HCT116 (cell line): ENCODE data around the gene THRB. TPM values are rescaled to one million over a fixed set of nuclear protein-coding genes. Genes with fewer than 3 reads are reported as not detected.

Experiments
- ATAC-seq: fragments of 200-7000 bp; cut with Tn5 transposase; 2 replicates; pipeline ENCODE4 v1.9.1; 2020; ENCODE audit warnings: mild to moderate bottlenecking, moderate library complexity
- BruUV-seq: library from RNA; stranded (reverse); fragments of 400-500 nt; replicated peaks from 2 replicates; lab custom pipeline; 2021; lab: Mats Ljungman, UMichigan
- CTCF ChIA-PET: fragments of 300-600 bp; sonication (Branson Sonifier 250); formaldehyde crosslinking; loops from one replicate; lab custom pipeline; 2021; ENCODE audit warnings: antibody characterized with exemption; lab: Charles Lee
- POLR2A ChIA-PET: fragments of 300-600, 350-600 bp; sonication (Branson Sonifier 250); formaldehyde crosslinking; loops from one replicate; lab custom pipeline; 2021; ENCODE audit warnings: antibody characterized with exemption; lab: Charles Lee
- RAD21 ChIA-PET, 2 experiments: fragments of 300-600 bp; sonication (Branson Sonifier 250); formaldehyde crosslinking; loops; one replicate each; lab custom pipeline; 2023; ENCODE audit warnings: low total read pairs in 2 of 2; ENCODE audit not compliant: uncharacterized antibody in 2 of 2, unreplicated experiment in 2 of 2, low non-redundant PET in 1 of 2; lab: Charles Lee
- DNase-seq: peaks from one replicate; pipeline ENCODE4 v3.0.0-alpha.2; 2010; ENCODE audit warnings: low read depth, low spot score
- H2AFZ ChIP-seq: fragments of 200-600 bp; shearing (Covaris generic), sonication (generic); 2 replicates; pipeline ENCODE4 v1.6.1; 2017; ENCODE audit warnings: low read depth, mixed run types, mixed read lengths, antibody characterized with exemption, low read length; ENCODE audit not compliant: poor library complexity, severe bottlenecking
- H3K27ac ChIP-seq: 2 replicates; pipeline ENCODE4 v1.5.1; 2012; ENCODE audit warnings: low read depth, low read length
- H3K27me3 ChIP-seq: fragments of 200-600 bp; sonication (generic); 2 replicates; pipeline ENCODE4 v1.6.1; 2016; ENCODE audit warnings: mixed run types, low read length, mixed read lengths; ENCODE audit not compliant: insufficient read depth
- H3K36me3 ChIP-seq, 2 experiments: fragments of 200-500 bp in 1 of 2; fragments of 200-600 bp in 1 of 2; sonication (Bioruptor generic) in 1 of 2; sonication (generic) in 1 of 2; 2 replicates each; pipeline versions ENCODE4 v1.5.1 to v1.6.1; 2014 to 2016; ENCODE audit warnings: low read length in 2 of 2, inconsistent platforms in 1 of 2, mixed read lengths in 1 of 2, mixed run types in 1 of 2; ENCODE audit not compliant: insufficient read depth in 2 of 2, control insufficient read depth in 1 of 2
- H3K4me1 ChIP-seq, 2 experiments: fragments of 200-600 bp in 1 of 2; sonication (generic) in 1 of 2; 2 replicates each; pipeline versions ENCODE4 v1.5.1 to v1.6.1; 2012 to 2017; ENCODE audit warnings: low read length in 2 of 2, inconsistent platforms in 1 of 2, mild to moderate bottlenecking in 1 of 2, mixed read lengths in 1 of 2, mixed run types in 1 of 2, moderate library complexity in 1 of 2; ENCODE audit not compliant: insufficient read depth in 2 of 2, control insufficient read depth in 1 of 2
- H3K4me2 ChIP-seq: fragments of 200-600 bp; sonication (generic); 2 replicates; pipeline ENCODE4 v1.6.1; 2017; ENCODE audit warnings: mixed run types, low read length, mixed read lengths
- H3K4me3 ChIP-seq, 2 experiments: fragments of 200-600 bp in 1 of 2; sonication (generic) in 1 of 2; replicated peaks in 1 of 2; 2 replicates each; pipeline ENCODE4 v1.5.1; 2011 to 2016; ENCODE audit warnings: low read length in 2 of 2, control low read depth in 1 of 2, low read depth in 1 of 2, mild to moderate bottlenecking in 1 of 2, mixed read lengths in 1 of 2, mixed run types in 1 of 2
- H3K79me2 ChIP-seq: fragments of 200-600 bp; sonication (generic); 2 replicates; pipeline ENCODE4 v1.6.1; 2017; ENCODE audit warnings: mild to moderate bottlenecking, mixed run types, low read length, moderate library complexity, mixed read lengths; ENCODE audit not compliant: insufficient read depth
- H3K9ac ChIP-seq: fragments of 200-600 bp; sonication (generic); 2 replicates; pipeline ENCODE4 v1.6.1; 2016; ENCODE audit warnings: low read length, mixed read lengths
- H3K9me2 ChIP-seq: fragments of 200-600 bp; sonication (generic), shearing (Covaris generic); 2 replicates; pipeline ENCODE4 v1.6.1; 2017; ENCODE audit warnings: mixed run types, mild to moderate bottlenecking, moderate library complexity; ENCODE audit not compliant: insufficient read depth
- H3K9me3 ChIP-seq, 2 experiments: fragments of 200-500 bp in 1 of 2; fragments of 200-600 bp in 1 of 2; sonication (Bioruptor generic) in 1 of 2; sonication (generic) in 1 of 2; 2 replicates each; pipeline ENCODE4 v1.6.1; 2014 to 2017; ENCODE audit warnings: low read length in 2 of 2, mixed read lengths in 2 of 2, inconsistent platforms in 1 of 2, low read depth in 1 of 2, mild to moderate bottlenecking in 1 of 2, mixed run types in 1 of 2, moderate library complexity in 1 of 2; ENCODE audit not compliant: control insufficient read depth in 1 of 2, insufficient read depth in 1 of 2
- H4K20me1 ChIP-seq: fragments of 200-600 bp; sonication (generic), shearing (Covaris generic); 2 replicates; pipeline ENCODE4 v1.6.1; 2017; ENCODE audit warnings: mixed run types, mild to moderate bottlenecking, moderate library complexity; ENCODE audit not compliant: insufficient read depth
- ATF3 ChIP-seq: IDR thresholded peaks from 2 replicates; pipeline ENCODE4 v1.6.1; 2012
- CBX3 ChIP-seq: IDR thresholded peaks from 2 replicates; pipeline ENCODE4 v1.6.1; 2012; ENCODE audit warnings: low read depth
- CTCF ChIP-seq, 3 experiments: fragments of 200-600 bp in 1 of 3; sonication (generic) in 1 of 3; IDR thresholded peaks in 2 of 3; conservative IDR thresholded peaks in 1 of 3; 2 replicates each; pipeline ENCODE4 v1.5.1; 2012 to 2017; ENCODE audit warnings: low read depth in 2 of 3, low read length in 2 of 3, antibody characterized with exemption in 1 of 3, borderline replicate concordance in 1 of 3, control low read depth in 1 of 3, mild to moderate bottlenecking in 1 of 3, mixed read lengths in 1 of 3, mixed run types in 1 of 3, moderate library complexity in 1 of 3; ENCODE audit not compliant: insufficient read depth in 1 of 3
- EGR1 ChIP-seq: IDR thresholded peaks from 2 replicates; pipeline ENCODE4 v1.6.1; 2012; ENCODE audit warnings: low read depth
- FOSL1 ChIP-seq: IDR thresholded peaks from 2 replicates; pipeline ENCODE4 v1.6.1; 2012; ENCODE audit warnings: low read depth
- JUND ChIP-seq: IDR thresholded peaks from 2 replicates; pipeline ENCODE4 v1.6.1; 2012
- POLR2AphosphoS5 ChIP-seq: IDR thresholded peaks from 2 replicates; pipeline ENCODE4 v1.6.1; 2011; ENCODE audit warnings: mild to moderate bottlenecking, low read depth, low read length, moderate library complexity
- RAD21 ChIP-seq: IDR thresholded peaks from 2 replicates; pipeline ENCODE4 v1.6.1; 2012; ENCODE audit warnings: low read depth, mild to moderate bottlenecking
- SIN3A ChIP-seq: IDR thresholded peaks from 2 replicates; pipeline ENCODE4 v1.6.1; 2012; ENCODE audit warnings: low read depth
- SRF ChIP-seq: IDR thresholded peaks from 2 replicates; pipeline ENCODE4 v1.6.1; 2012; ENCODE audit warnings: low read depth
- ZFX ChIP-seq: fragments of 450-650 bp; IDR thresholded peaks from 2 replicates; pipeline ENCODE4 v1.6.1; 2017
- intact Hi-C: fragments of 100-400 bp; cut with micrococcal nuclease; formaldehyde crosslinking; loops from 2 replicates; pipeline ENCODE4 v1.10.0; 2022
- total RNA-seq: library from RNA; stranded (reverse); gene quantifications from one replicate; pipeline ENCODE4 v1.2.1, GENCODE V29; 2021; ENCODE audit not compliant: unreplicated experiment

The THRB gene
- total RNA-seq, 1 experiment from 2014 or later: 2.5 TPM

DNA sequence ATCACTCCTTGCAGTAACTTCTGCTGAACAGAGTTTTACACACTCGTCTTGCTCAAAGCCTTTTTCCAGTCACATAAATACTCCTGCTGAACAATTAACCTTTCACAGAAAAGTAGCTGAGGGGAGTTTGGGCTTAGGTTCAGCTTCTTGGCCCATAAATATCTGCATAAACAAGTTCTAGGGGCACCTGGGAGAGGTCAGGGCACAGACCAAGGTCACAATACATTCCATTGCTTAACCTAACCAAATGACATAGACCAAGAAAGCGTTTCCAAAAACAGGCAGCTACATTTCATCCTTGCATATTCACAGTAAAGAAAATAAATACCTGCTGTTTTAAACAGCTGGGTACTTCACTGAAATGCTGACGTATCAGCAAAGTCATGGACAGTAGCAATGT, 101.3 kb downstream of the THRB start:
- TF ChIP-seq POLR2AphosphoS5 (no peak), CBX3 (no peak), JUND (no peak), CTCF (IDR thresholded peaks at IDR 0.05 in 2 of 3, conservative IDR thresholded peaks at IDR 0.05 in 1 of 3; ENCODE audit: borderline replicate concordance in 1 of 3, insufficient read depth in 1 of 3, low read depth in 2 of 3, low read length in 2 of 3) (no peak), ATF3 (no peak), FOSL1 (no peak), ZFX (no peak), RAD21 (no peak), SRF (no peak), EGR1 (no peak), SIN3A (no peak)
- TF ChIP-seq, all 23 proteins: peak for 0
- ChIA-PET CTCF (no interaction called here), POLR2A (no interaction called here), RAD21 (no interaction called here)
- Histone ChIP-seq H3K4me2 (no peak overlapping the region), H3K9ac (no peak overlapping the region), H4K20me1 (no peaks in the 10 kb centered on the region), H3K9me2 (no peaks in the 10 kb centered on the region), H3K9me3 (no peaks in the 10 kb centered on the region), H3K79me2 (no peaks in the 10 kb centered on the region), H3K36me3 (no peaks in the 10 kb centered on the region), H3K27ac (no peak overlapping the region), H3K4me3 (no peak overlapping the region), H3K27me3 (no peaks in the 10 kb centered on the region), H2AFZ (no peak overlapping the region), H3K4me1 (no peaks in the 10 kb centered on the region)
- intact Hi-C loops: no loop called here
- BruUV-seq: no TSS peak
- ATAC-seq (no peak), DNase-seq (no peak)
